RPMI7951 (cell line): ENCODE results near the gene PPIH. TPM values are rescaled to one million over a fixed set of nuclear protein-coding genes. Genes with fewer than 3 reads are reported as not detected.
A peak's percentile ranks its signal among the peaks of the same experiment; 100 is the strongest.
"Not testable (repeated sequence)": the region's sequence is repeated elsewhere in the genome, so short reads cannot be mapped to it uniquely, and the experiment has no call there.

ENCODE experiments used
- DNase-seq: peaks from one replicate; pipeline ENCODE4 v3.0.0-alpha.2; 2012; ENCODE audit warnings: low read depth
- total RNA-seq: library from RNA; depleted of rRNA; stranded (reverse); fragments of >200 nt; shearing (Covaris generic); gene quantifications from 2 replicates; pipeline ENCODE4 v1.2.3, GENCODE V29; 2014

PPIH gene
- total RNA-seq, 1 experiment from 2014 or later = 123 TPM

DNA sequence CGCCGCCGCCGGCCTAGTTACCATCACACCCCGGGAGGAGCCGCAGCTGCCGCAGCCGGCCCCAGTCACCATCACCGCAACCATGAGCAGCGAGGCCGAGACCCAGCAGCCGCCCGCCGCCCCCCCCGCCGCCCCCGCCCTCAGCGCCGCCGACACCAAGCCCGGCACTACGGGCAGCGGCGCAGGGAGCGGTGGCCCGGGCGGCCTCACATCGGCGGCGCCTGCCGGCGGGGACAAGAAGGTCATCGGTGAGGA, 24.2 kb downstream of the PPIH start:
- DNase-seq = peak; percentile 3

DNA sequence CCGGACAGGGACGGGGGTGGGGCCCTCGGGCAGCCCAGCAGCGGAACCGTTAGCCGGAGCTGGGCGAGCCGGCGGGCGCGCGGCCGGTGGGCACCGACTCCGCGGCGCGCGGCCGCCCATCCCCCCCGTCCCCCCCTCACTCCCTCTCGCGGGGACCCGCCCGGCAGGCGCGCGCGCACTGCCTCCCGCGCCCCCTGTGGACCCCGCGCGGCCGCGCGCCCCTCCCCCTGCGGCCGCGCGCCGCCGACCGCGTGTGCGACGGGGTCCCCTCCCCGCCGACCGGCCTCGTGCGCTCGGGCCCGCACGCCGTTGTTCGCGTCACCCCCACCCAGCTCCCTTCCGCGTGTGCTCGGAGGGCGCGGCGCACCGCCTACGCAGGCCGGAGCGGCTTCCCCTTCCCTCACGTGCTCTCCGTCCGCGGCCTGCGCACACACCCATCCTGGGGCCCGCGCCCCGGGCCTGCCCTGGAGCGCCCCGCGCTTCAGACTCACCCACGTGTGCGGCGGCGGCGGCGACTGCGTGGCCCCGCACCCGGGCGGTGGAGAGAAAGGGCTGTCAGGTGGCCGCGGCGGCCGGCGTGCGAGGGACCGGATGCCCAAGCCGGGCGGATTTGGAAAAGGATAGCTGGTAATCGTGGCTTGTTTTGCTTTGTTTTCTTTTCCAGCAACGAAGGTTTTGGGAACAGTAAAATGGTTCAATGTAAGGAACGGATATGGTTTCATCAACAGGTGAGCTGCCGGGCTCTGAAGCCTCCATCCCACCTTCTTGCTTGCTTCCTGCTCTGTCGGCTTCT, 24.7 kb downstream of the PPIH start:
- peak; percentile 66 for DNase-seq

DNA sequence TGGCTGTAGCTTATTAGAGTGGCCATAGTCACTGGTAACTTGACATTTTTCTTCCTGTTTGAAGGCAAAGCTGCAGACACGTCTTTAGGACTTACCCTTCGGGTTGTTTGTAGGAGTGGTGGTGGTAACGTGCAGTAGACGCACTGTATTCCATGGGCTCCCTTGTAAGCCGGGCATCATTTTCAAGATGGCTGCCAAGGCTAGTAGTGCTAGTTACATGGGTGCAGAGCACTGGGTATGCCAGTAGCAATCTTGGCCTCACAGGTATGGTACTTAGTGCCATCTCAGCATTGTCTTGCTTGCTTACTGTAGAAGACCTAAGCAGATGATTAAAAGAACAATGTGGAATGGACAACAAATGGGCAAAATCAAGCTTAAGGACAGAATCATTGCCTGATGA, 25.9 kb downstream of the PPIH start:
- DNase-seq = peak; percentile 35

DNA sequence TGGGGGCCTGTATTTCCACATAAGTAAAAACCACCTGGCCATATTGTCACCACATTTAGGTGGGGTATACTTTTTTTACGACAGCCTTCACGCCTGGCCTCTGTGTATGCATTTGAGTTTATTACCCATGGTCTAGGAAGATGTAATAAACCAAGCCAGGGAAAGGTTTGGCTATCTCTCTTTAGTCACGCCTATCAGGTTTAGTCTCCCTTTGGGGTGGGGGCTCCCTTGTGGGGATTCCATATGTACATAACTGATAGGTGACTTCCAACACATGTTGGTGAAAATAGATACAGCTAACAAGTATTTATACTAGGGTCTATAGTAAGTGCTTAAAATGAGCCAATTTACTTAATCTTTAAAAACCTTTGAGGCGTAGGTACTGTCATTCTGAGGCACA, 28.2 kb downstream of the PPIH start:
- DNase-seq = no peak

DNA sequence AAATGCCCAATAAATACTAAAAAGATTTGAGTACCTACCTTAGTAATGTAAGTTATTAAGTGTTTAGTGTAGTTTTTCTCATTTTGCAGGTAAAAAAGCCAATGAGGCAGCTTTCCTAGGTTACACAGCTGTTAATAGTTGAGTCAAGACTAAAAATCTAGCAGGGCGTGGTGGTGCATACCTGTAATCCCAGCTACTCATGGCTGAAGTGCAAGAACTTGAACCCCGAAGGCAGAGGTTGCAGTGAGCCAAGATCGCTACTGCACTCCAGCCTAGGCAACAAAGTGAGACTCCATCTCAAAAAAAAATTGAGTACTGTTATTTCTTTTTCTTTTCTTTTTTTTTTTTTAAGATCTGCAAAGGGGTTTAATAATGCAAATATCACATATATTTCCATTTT, 31.7 kb downstream of the PPIH start:
- DNase-seq = no peak

DNA sequence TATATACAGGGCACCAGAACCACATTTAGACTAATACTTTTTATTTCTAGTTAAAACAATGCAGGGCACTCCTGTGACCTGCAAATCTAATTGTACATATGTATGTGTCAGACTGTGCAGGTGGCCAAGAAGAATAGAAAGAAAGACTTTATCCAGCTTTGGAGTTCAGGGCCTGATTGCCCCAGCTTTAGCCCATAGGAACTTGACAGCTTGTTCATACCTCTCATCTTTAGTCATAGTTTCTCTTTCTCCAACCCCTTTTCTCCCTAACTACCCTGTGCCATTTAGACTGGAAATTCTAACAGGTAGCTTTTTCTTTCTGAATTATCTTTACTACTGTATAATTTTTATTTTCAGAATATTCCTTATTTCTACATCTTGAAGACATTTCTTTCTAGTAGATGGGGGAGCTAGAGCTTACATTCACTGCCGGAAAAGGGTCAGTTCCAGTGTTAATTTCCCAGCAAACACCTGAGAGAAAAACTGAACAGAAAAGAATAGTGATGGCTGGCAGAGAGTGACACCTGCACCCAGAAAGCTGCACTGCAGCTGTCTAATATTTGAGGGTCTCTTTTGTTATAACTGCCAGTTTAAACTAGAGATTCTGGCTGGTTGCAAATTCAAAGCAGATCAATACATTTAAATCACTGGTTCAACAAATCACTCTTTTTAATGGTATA, 32.4 kb downstream of the PPIH start:
- DNase-seq = no peak

DNA sequence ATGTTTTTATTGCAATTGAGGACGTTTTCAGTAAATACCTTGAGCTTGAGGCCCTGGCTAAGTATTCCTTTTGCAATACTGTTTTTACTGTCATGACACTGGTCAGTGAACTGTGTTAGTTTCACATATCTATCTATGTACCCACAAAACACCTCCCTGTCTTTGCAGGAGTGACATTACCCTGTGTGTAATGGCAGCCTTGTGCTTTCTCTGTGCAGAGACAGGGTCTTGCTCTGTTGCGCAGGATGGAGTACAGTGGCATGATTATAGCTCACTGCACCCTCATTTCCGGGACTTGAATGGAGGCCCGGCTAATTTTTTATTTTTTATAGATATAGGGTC, 32.9 kb downstream of the PPIH start:
- no peak for DNase-seq

DNA sequence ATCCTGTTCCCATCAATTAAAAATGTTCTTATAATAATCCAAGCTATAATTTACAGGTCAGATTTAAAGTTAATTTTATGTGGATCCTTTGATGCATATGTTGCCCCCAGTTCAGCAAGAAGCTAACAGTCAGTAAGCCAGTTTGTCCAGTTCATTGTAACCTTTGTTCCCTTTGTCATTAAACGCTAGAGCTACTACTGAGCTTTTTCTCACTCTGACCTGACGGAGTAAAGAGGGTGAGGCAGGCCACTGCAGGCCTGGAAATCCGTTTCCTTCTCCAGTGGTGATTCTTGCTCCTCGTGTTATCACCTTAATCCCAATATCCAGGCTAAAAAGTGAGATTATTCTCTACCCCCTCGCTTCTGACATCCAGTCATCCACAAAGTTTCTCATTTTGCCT, 34.2 kb downstream of the PPIH start:
- no peak for DNase-seq

DNA sequence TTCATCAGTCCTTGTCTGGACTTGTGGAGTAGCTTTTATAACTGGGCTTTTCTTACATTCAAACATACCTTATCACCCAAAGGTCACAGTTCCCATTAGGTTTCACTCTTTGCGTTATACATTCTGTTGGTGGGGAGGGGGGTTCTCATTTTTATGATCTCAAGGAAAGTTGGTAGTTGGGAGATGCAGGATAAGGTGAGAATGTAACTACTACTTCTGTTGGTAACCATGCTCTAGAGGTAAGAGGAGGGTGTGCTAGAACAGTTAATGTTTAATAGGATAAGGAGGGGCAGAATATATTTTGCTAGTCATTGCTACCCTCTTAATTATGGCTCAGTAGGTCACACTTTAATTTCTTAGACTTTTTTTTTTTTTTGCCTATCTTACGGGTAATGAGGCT, 34.7 kb downstream of the PPIH start:
- no peak for DNase-seq

DNA sequence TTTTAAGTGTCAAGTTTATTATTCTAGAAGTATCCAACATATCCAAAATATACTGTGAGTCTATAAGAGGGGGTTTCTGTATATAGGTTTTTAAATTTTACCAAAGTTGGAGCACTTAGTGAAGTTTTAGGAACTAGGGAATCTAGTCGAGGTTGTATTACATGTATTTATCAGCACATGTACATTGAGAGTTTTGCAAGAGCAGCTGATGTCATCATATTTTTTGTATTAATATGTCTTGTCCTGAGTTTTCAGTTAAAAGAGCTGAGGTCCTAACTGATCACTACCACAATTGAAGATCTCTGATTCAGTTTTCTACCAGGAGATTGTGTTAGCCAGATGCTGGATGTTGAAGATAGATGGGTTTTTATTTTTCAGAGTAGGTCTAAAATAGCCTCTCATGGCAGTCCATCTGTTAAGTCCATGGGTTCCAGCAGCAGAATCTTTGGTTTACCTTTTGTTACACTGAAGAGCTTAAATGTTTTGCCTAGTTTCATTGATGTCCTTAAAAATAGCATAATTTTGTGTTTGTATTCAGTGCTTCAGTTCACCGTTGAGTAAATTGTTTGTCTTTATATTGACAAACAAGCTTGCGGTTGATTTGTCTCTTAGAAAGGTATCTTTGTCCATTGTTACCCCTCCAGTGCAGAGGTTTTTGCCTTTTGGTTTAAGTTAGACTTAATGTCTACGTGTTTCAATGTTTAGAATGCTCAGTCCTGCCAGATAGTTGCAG, 40.0 kb downstream of the PPIH start:
- no peak for DNase-seq

DNA sequence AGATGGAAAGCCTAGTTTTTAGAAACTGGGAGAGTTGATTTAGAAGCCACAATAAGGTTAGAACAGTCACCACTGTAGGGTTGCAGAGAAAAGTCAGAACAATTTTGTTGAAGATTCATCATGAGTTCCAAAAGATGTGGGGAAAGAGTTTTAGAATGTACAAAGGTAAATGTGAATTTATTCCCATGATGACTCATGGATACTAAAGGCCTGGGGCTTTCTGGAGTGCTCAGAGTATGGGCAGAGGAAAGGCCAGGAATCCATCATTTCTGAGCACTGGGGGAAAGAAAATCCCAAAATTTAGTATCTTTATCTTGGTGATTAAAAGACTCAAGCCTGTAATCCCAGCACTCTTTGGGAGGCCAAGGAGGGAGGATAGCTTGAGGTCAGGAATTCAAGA, 41.8 kb downstream of the PPIH start:
- peak; percentile 18 for DNase-seq

DNA sequence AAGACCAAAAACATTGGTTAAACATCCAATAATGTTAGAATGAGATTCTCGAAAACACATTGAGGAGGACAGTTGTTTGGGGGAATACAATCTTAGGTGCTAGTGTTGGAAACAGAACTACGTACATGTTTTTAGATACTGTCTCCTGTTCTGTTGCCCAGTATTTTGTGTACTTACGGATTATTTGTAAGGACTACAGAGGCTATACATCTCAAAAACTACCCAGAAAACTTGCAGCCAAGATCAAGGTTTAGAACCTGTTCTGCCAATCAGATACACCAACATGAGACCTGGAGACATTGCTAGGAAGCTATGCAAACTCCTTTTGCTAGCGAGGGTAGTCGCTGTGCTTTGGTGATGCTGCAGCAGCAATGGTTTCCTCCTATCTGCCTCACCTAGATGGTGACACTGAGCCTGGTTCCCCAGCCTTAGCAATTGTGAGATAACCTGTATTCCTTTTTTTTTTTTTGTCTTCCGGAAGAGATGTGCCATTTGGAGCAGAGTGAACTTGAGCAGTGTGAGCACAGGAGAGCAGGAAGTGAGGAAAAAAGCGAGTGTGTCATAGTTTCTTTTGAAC, 45.8 kb downstream of the PPIH start:
- DNase-seq = no peak

DNA sequence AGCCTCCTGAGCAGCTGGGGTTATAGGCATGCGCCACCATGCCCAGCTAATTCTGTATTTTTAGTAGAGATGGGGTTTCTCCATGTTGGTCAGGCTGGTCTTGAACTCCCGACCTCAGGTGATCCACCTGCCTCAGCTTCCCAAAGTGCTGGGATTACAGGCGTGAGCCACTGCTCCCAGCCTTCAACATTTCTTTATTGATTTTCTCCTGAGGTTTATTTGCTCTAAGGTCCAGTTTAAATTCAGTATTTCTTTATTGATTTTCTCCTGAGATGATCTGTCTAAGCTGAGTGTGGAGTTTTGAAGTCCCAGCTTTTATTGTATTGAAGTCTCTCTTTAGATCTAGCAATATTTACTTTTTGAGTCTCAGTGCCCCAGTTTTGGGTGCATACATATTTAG, 54.6 kb downstream of the PPIH start:
- not testable (repeated sequence) for DNase-seq

DNA sequence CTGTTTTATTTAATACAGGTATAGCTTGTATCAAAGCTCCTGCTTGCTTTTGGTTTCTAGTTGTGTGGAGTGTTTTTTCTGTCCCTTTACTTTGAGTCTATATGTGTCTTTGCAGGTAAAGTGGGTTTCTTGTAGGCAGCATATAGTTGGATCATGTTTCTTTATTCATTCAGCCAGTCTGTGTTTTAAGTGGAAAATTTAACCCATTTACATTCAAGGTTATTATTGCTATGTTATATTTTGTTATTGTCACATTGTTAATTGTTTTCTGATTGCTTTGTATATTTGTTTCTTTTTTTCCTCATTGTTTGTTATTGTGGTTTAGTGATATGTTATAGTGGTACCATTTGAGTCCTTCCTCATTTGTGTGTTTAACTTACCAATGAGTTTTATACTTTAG, 55.1 kb downstream of the PPIH start:
- DNase-seq = no peak

DNA sequence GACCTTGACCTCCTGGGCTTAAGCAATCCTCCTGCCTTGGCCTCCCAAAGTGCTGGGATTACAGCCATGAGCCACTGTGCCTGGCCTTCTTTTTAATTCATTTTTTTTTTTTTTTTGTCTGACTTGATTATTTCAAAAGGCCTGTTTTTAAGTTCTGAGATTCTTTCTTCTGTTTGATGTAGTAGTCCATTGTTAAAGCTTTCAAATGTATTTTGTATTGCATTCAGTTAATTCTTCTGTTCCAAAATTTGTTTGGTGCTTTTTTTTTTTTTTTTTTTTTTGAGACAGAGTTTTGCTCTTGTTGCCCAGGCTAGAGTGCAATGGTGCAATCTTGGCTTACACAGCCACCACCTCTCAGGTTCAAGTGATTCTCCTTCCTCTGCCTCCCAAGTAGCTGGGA, 56.2 kb downstream of the PPIH start:
- not testable (repeated sequence) for DNase-seq

DNA sequence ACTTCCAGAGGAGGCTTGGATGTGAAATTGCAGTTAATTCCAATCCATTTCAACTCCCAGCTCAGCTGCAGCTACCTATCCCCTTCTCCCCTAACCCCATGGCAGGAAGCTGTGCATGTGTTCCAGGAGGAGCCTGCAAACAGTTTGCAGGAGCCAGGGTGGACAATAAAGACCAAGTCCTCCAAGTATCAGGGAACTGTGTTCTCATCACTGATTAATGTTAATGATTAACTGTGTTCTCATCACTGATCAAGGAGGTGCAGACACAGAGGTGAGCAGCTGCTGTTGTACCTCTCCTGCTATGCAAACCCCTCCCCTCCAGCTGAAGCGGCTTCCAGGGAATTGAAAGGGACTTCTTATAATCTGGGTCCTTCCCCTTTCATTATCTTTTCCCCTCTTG, 62.6 kb downstream of the PPIH start:
- no peak for DNase-seq

DNA sequence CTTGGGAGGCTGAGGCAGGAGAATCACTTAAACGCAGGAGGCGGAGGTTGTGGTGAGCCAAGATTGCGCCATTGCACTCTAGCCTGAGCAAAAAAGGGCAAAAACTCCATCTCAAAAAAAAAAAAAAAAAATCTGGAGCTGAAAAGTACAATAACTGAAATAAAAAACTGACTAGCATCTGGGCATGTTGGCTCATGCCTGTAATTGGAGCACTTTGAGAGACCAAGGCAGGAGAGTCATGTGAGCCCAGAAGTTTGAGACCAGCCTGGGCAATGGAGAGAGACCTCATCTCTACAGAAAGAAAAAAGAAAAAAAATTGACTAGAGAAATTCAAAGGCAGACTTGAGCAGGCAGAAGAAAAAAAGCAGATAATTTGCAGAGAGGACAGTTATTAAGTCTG, 63.7 kb downstream of the PPIH start:
- DNase-seq = no peak

DNA sequence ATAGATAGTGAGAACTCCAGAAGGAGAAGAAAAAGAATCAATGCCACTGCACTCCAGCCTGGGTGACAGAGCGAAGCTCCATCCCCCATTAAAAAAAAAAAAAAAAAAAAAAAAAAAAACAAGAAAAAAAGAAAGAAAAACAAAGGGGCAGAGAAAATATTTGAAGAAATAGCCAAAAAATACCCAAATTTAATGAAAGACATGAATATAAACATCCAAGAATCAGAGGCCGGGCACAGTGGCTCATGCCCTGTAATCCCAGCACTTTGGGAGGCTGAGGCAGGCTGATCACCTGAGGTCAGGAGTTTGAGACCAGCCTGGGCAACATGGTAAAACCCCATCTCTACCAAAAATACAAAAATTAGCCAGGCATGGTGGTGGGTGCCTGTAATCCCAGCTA, 64.2 kb downstream of the PPIH start:
- not testable (repeated sequence) for DNase-seq

DNA sequence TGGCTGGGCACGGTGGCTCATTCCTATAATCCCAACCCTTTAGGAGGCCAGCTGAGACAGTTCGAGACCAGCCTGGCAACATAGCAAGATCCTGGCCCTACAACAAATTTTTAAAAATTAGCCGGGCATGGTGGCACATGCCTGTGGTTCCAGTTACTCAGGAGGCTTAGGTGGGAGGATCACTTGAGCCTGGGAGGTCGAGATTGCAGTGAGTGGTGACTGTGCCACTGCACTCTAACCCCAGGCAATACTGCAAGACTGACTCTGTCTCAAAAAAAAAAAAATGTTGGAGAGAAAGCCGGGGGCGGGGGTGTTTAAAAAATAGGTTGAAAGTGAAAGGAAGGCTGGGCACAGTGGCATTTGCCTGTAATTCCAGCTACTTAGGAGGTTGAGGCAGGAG, 65.3 kb downstream of the PPIH start:
- DNase-seq = peak; percentile 53

DNA sequence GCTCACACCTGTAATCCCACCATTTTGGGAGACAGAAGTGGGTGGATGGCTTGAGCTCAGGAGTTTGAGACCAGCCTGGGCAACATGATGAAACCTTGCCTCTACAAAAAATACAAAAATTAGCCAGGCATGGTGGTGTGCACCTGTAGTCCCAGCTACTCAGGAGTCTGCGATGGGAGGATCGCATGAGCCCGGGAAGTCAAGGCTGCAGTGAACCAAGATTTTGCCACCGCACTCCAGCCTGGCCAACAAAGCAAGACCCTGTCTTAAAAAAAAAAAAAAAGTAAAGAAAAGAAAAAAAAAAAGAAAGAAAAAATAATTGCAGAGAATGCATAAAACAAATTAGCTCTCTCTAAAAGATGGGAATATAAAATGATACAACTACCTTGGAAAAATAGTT, 67.6 kb downstream of the PPIH start:
- DNase-seq = not testable (repeated sequence)
